HG03039 (cell line): Measurements from ENCODE around the gene PTMA.
"Not testable (repeated sequence)": the region's sequence is repeated elsewhere in the genome, so short reads cannot be mapped to it uniquely, and the experiment has no call there.

Source experiments
- ATAC-seq: cut with Tn5 transposase; IDR thresholded peaks from one replicate; pipeline ENCODE4 v1.9.1; 2021; ENCODE audit warnings: mild to moderate bottlenecking, moderate library complexity; ENCODE audit not compliant: unreplicated experiment

Gene PTMA

GRCh38 chr2:231749016-231749415 is 40.7 kb downstream of the PTMA start:
- not testable (repeated sequence) for ATAC-seq

GRCh38 chr2:231751042-231751815 is 42.9 kb downstream of the PTMA start:
- ATAC-seq = no peak

GRCh38 chr2:231752061-231752460 is 43.7 kb downstream of the PTMA start:
- no peak for ATAC-seq

- ATAC-seq = no peak
These were observed 53.4 kb downstream of the PTMA start for GRCh38 chr2:231761735-231762134.
